ENCODE data around the gene FAM120B.

GRCh38 chr6:170446841-170447560 is 140.4 kb downstream of the FAM120B start:
- TF ChIP-seq, protein P1, sequence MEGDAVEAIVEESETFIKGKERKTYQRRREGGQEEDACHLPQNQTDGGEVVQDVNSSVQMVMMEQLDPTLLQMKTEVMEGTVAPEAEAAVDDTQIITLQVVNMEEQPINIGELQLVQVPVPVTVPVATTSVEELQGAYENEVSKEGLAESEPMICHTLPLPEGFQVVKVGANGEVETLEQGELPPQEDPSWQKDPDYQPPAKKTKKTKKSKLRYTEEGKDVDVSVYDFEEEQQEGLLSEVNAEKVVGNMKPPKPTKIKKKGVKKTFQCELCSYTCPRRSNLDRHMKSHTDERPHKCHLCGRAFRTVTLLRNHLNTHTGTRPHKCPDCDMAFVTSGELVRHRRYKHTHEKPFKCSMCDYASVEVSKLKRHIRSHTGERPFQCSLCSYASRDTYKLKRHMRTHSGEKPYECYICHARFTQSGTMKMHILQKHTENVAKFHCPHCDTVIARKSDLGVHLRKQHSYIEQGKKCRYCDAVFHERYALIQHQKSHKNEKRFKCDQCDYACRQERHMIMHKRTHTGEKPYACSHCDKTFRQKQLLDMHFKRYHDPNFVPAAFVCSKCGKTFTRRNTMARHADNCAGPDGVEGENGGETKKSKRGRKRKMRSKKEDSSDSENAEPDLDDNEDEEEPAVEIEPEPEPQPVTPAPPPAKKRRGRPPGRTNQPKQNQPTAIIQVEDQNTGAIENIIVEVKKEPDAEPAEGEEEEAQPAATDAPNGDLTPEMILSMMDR (IDR thresholded peaks at IDR 0.05), result no peak
- TF ChIP-seq POLR2AphosphoS5 (IDR thresholded peaks at IDR 0.05) (no peak), EP300 (IDR thresholded peaks at IDR 0.05) (no peak), POLR2A (IDR thresholded peaks at IDR 0.05) (no peak)

All from gastroesophageal sphincter (tissue), 3 donors.